Astrocyte (in vitro differentiated cells and primary cell): ENCODE results near the gene RASL12. TPM values are rescaled to one million over a fixed set of nuclear protein-coding genes. Genes with fewer than 3 reads are reported as not detected.
A peak's percentile ranks its signal among the peaks of the same experiment; 100 is the strongest.

Experiments used
- DNase-seq: peaks from one replicate; pipeline ENCODE4 v3.0.0-alpha.2; 2010; ENCODE audit warnings: low read depth
- FAIRE-seq: peaks from 2 replicates; lab custom pipeline; 2011; peaks lifted over from hg19 to GRCh38; lab: Jason Lieb, UNC
- H2AFZ ChIP-seq: 2 replicates; pipeline ENCODE4 v1.6.0; 2012; ENCODE audit warnings: low read depth, low read length, inconsistent platforms
- H3K27ac ChIP-seq: 2 replicates; pipeline ENCODE4 v1.5.1; 2011; ENCODE audit warnings: low read depth, low read length, inconsistent platforms
- H3K27me3 ChIP-seq: 2 replicates; pipeline ENCODE4 v1.6.0; 2011; ENCODE audit warnings: low read length, inconsistent platforms; ENCODE audit not compliant: insufficient read depth
- H3K36me3 ChIP-seq: 2 replicates; pipeline ENCODE4 v1.5.1; 2011; ENCODE audit warnings: low read length, inconsistent platforms; ENCODE audit not compliant: insufficient read depth
- H3K4me1 ChIP-seq: 2 replicates; pipeline ENCODE4 v1.5.1; 2011; ENCODE audit warnings: low read length, inconsistent platforms; ENCODE audit not compliant: insufficient read depth
- H3K4me2 ChIP-seq: 2 replicates; pipeline ENCODE4 v1.6.0; 2012; ENCODE audit warnings: low read length, inconsistent platforms
- H3K4me3 ChIP-seq: 2 replicates; pipeline ENCODE4 v1.5.1; 2011; ENCODE audit warnings: low read depth, mild to moderate bottlenecking, low read length, inconsistent platforms; ENCODE audit not compliant: insufficient read depth
- H3K79me2 ChIP-seq: 2 replicates; pipeline ENCODE4 v1.6.0; 2012; ENCODE audit warnings: mild to moderate bottlenecking, low read length, inconsistent platforms; ENCODE audit not compliant: insufficient read depth
- H3K9ac ChIP-seq: 2 replicates; pipeline ENCODE4 v1.6.0; 2012; ENCODE audit warnings: mild to moderate bottlenecking, low read length, inconsistent platforms
- H3K9me3 ChIP-seq: 2 replicates; pipeline ENCODE4 v1.5.1; 2012; ENCODE audit warnings: low read depth, mild to moderate bottlenecking, low read length, inconsistent platforms; ENCODE audit not compliant: insufficient read depth
- H4K20me1 ChIP-seq: 2 replicates; pipeline ENCODE4 v1.6.0; 2012; ENCODE audit warnings: low read length, inconsistent platforms; ENCODE audit not compliant: insufficient read depth
- H3K27ac Mint-ChIP-seq: one replicate; pipeline ENCODE4 v1.8.0; 2021; ENCODE audit warnings: mild to moderate bottlenecking, mixed read lengths; ENCODE audit not compliant: unreplicated experiment
- H3K27me3 Mint-ChIP-seq: one replicate; pipeline ENCODE4 v1.8.0; 2021; ENCODE audit warnings: low read depth, mixed read lengths; ENCODE audit not compliant: unreplicated experiment
- H3K36me3 Mint-ChIP-seq: one replicate; pipeline ENCODE4 v1.8.0; 2021; ENCODE audit warnings: low read depth, mixed read lengths; ENCODE audit not compliant: unreplicated experiment
- H3K4me1 Mint-ChIP-seq: one replicate; pipeline ENCODE4 v1.8.0; 2021; ENCODE audit warnings: low read depth, mixed read lengths; ENCODE audit not compliant: unreplicated experiment
- H3K4me3 Mint-ChIP-seq: one replicate; pipeline ENCODE4 v1.8.0; 2021; ENCODE audit warnings: mild to moderate bottlenecking, moderate library complexity, mixed read lengths; ENCODE audit not compliant: unreplicated experiment
- H3K9me3 Mint-ChIP-seq: one replicate; pipeline ENCODE4 v1.8.0; 2021; ENCODE audit warnings: mild to moderate bottlenecking, mixed read lengths; ENCODE audit not compliant: unreplicated experiment
- CTCF ChIP-seq: IDR thresholded peaks from 2 replicates; pipeline ENCODE4 v1.5.1; 2011; ENCODE audit warnings: low read depth, mild to moderate bottlenecking, inconsistent platforms, low read length, moderate library complexity; ENCODE audit not compliant: insufficient read depth
- EZH2 ChIP-seq: IDR thresholded peaks from 2 replicates; pipeline ENCODE4 v1.6.1; 2012; ENCODE audit warnings: mild to moderate bottlenecking, low read length, inconsistent platforms; ENCODE audit not compliant: insufficient read depth
- total RNA-seq: library from RNA; stranded (reverse); gene quantifications from 2 replicates; pipeline ENCODE4 v1.2.1, GENCODE V29; 2021

RASL12 gene
- total RNA-seq, 1 donor from 2014 or later, result 0.32 TPM

GRCh38 chr15:65097651-65098263, 30.0 kb upstream of the RASL12 start:
- no peak for FAIRE-seq
- Histone ChIP-seq H3K36me3 (peaks cover 8% of the 10 kb centered on the region), H3K27me3 (no peaks in the 10 kb centered on the region)

GRCh38 chr15:65096481-65097385, 28.9 kb upstream of the RASL12 start:
- peaks cover 4% of the 10 kb centered on the region for H3K9me3 Mint-ChIP-seq
- FAIRE-seq (no peak), DNase-seq (no peak)
- H2AFZ ChIP-seq, result no peak overlapping the region
- H3K4me3 ChIP-seq, result no peak overlapping the region
- peaks cover 8% of the 10 kb centered on the region for H3K36me3 ChIP-seq
- no peaks in the 10 kb centered on the region for H3K27me3 ChIP-seq
- peaks cover 39% of the 10 kb centered on the region for H3K36me3 Mint-ChIP-seq
- H3K4me2 ChIP-seq, result peak overlapping the region; percentile 33
- H3K27ac ChIP-seq, result no peak overlapping the region
- peaks cover 9% of the 10 kb centered on the region for H3K4me1 ChIP-seq
- peaks cover 13% of the 10 kb centered on the region for H3K4me1 Mint-ChIP-seq
- no peak overlapping the region for H3K9ac ChIP-seq
- no peaks in the 10 kb centered on the region for H3K79me2 ChIP-seq
- H3K9me3 ChIP-seq, result no peaks in the 10 kb centered on the region
- H3K27ac Mint-ChIP-seq, result no peak overlapping the region
- no peak overlapping the region for H3K4me3 Mint-ChIP-seq
- H3K27me3 Mint-ChIP-seq, result peaks cover 17% of the 10 kb centered on the region
- peaks cover 22% of the 10 kb centered on the region for H4K20me1 ChIP-seq
- TF ChIP-seq EZH2, result no peak
- no peak for TF ChIP-seq CTCF

More at GRCh38 chr15:65097651-65098263, 30.0 kb upstream of the RASL12 start:
- Mint-ChIP-seq H3K27ac (no peak overlapping the region), H3K27me3 (peaks cover 18% of the 10 kb centered on the region), H3K9me3 (peaks cover 4% of the 10 kb centered on the region), H3K4me3 (peak overlapping the region; percentile 27), H3K4me1 (peaks cover 14% of the 10 kb centered on the region), H3K36me3 (peaks cover 40% of the 10 kb centered on the region)
- Histone ChIP-seq H4K20me1 (peaks cover 22% of the 10 kb centered on the region), H3K27ac (no peak overlapping the region), H3K9ac (no peak overlapping the region), H3K4me1 (peaks cover 9% of the 10 kb centered on the region), H3K4me2 (no peak overlapping the region), H2AFZ (no peak overlapping the region), H3K79me2 (no peaks in the 10 kb centered on the region), H3K4me3 (no peak overlapping the region), H3K9me3 (no peaks in the 10 kb centered on the region)
- TF ChIP-seq EZH2 (no peak), CTCF (no peak)
- no peak for DNase-seq
